C1 segment of cervical spinal cord (tissue), 14 donors: ENCODE measurements around the gene PRKCE.

ENCODE experiments used
- DNase-seq, 14 donors: peaks; one replicate each; lab custom pipeline; 2025; lab: John Stamatoyannopoulos, UW

Gene PRKCE

GRCh38 chr2:45806563-45807358 is 155.3 kb downstream of the PRKCE start:
- DNase-seq = no peak

GRCh38 chr2:45808294-45808800 is 156.9 kb downstream of the PRKCE start:
- DNase-seq = no peak

- no peak for DNase-seq
Measured at GRCh38 chr2:45809205-45809604, 157.7 kb downstream of the PRKCE start.

- no peak for DNase-seq
Measured at GRCh38 chr2:45812011-45812500, 160.6 kb downstream of the PRKCE start.

GRCh38 chr2:45813003-45813941 is 161.8 kb downstream of the PRKCE start:
- peak in 1 of 14 donors; percentile 28 for DNase-seq

DNA sequence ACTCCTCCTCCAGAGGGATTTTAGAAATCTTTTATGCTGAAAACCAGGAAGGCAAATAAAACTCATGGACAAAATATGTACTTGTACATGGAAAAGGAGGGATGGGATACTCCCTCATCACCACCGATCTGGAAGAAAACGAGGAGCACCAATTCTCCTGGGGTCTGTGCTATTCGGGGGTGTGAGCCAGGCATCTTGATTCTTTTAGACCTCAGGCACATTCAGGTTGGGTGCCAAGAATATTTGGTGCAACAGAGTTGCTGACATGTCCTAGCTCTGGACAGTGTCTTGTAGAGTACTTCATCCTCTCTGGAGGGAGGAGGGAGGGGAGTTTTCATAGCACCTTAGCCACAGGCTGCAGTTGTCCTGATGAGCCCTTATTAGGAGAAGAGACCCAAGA is 163.0 kb downstream of the PRKCE start:
- no peak for DNase-seq

DNA sequence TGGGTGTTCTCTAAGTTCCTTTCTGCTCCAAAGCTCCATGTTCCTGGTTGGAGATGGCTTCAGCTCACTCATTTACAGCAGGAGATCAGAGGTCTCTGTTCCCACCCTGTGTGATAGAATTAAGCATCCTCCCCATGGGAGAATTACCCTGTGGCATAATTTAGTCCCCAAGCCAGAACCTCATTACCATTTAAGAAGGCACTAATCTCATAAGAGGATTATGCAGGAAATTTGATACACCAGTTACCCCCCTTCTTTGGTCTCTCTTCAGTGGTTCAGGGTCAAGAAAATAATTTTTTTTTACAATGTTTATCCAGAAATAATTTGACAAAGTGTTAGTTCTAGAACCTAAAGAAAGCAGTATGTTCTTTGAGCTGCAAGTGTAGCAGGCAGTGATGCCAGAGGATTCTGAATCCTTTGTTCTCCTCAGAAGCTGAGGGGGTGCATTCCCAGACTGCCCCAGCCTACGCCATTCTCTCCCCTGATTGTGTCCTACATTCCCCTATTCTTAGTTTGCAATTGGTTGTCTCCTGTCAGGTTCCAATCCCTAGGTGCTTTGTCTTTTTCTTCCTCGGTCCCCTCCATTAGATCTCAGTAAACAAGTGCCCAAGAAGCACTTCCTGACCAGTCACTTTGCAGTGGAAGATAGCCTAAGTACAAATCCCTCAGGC is 163.6 kb downstream of the PRKCE start:
- no peak for DNase-seq

GRCh38 chr2:45816272-45816671 is 164.8 kb downstream of the PRKCE start:
- no peak for DNase-seq

- no peak for DNase-seq
Measured at GRCh38 chr2:45818591-45818990, 167.1 kb downstream of the PRKCE start.

DNA sequence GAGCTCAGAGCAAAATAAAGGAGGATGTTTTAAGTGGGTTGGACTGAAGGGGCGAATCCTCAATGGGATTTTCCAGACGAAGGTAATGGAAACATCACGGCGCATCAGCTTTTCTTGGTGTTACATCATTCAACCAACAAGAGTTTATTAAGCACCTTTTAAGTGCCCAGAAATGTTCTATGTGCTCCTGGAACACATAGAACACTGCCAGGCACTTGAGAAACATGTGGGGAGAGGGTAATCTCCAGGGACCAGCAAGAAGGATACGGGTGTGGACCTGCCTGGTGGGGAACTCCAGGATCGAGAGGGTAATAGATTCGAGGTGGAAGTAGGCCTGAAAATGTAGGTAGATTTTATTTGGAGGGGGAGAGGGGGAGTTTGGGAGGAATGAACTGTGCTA is 168.6 kb downstream of the PRKCE start:
- no peak for DNase-seq

DNA sequence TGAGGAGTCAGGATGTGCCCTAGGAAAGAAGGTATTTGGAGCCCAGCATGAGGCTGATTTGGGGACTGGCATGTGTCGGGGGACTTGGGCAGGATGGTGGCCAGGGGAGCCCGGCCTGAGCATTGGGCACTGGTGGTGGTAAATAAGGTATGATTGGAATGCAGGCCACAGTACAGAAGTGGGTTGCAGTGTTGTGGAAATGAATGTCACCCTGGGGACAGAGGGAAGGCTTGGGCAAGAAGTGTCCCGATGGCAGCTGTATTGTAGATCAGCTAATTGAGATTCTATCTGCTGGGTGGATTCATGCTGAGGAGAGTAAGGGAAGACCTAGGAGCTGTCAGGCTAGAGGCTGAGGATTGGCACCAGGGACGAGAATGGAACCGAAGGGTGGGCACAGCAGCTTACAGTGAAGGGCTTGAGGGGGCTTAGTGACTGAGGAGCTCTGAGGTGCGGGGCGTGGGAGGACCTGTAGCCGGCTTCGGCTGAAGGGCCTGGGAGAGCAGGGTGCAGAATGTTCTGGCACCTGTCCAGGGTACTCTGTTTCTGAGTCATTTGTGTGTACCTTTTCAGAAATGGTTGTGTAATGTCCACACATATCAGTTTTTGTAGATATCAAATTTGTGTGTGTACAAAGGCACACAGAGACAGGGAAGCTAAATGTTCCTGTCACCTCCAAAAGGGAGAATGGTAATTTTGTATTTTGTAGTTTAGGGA is 170.2 kb downstream of the PRKCE start:
- DNase-seq = peak in 1 of 14 donors; percentile 37

GRCh38 chr2:45822272-45822630 is 170.8 kb downstream of the PRKCE start:
- no peak for DNase-seq

DNA sequence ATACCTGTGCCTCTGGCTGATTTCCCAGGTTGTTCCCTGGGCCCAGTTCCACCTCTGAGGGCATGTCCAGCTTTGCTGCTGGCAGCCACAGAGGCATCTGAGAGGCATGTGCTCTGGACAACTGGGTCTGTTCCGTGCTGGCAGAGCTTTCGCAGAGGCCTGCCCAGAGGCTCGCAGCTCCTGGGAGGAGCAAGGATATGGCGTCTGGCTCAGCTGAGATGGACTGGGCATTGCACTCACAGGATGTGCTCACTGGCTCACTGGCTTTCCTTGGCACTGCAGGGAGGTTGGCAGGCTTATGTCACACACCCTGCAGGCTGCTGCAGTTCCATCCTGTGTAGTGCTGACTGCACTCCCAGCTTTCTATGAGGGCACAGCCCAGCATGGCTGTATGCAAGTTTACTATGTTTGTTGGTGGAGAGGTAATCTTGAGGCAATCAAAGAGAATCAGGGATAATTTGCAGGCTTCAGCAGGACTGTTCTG is 172.3 kb downstream of the PRKCE start:
- DNase-seq = peak in 12 of 14 donors; percentile 16 to 99 (median 72)

- no peak for DNase-seq
Measured at GRCh38 chr2:45825001-45825651, 173.7 kb downstream of the PRKCE start.

DNA sequence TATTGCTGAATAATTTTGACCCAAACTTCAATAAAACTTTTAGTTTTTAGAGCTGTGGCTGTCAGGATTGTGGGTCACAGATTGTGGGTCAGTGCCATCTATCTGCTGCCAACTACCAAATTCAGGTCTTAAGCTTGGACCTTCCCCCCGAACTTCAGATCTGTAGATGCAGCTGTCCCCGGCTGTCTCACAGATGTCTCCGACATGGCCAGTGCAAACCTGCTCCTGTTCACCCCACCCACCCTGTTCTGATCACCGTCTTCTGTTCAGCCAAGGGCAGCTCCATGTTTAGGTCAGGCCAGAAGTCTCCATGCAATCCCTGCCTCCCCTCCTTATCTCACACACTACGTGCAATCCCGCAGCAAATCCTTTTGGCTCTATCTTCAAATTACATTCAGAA is 175.0 kb downstream of the PRKCE start:
- DNase-seq = no peak

DNA sequence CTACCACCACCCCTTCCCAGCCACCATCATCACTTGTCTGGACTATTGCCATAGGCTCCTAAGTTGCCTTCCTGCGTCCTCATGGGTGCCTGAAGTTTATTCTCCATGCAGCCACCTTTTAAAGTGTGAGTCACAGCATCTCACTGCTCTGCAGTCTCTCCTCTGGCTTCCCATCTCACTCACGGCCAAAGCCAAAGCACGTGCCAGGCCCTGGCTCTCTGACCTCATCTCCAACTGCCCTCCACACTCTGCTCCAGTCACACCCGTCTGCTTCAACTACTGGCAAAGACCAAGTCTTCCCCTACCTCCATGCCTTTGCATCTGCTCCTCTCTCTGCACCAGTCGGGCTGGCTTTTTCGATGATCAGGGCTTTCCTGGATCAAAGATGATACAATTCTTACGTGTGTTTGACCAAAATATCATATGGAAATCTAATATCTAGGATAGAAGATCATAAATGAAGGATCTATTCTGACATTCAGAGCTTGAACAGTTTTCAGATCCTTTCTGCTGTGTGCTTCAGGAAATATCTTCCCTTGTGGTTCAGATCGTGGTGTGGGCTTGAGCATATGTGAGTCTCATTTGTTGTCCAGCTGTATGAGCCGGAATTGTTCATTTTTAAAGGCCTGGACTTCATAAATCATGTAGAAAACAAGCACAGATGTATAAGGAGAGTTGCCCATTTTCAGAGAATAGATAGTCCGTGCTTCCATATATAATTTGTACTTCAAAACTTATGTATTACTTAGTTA is 175.6 kb downstream of the PRKCE start:
- DNase-seq = peak in 2 of 14 donors; percentile 21 to 46

DNA sequence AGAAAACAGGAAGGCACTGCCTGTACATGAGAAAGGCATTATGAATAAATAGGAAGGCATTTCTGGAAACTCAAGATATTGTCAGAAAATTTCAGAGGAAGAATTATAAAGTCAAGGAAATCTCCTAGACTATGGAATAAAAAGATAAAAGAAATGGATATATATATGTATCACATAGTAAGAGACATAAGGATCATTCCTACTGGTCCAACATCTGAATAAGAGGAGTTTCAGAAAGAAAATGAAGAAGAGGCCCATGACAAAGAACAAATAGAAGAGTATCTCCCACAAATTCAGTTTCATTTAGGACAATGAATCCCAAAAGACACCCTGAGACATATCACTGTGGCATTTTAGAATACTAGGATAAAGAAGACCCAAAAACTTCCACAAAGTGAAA is 178.8 kb downstream of the PRKCE start:
- DNase-seq = no peak

- no peak for DNase-seq
Measured at GRCh38 chr2:45833301-45833967, 182.0 kb downstream of the PRKCE start.

DNA sequence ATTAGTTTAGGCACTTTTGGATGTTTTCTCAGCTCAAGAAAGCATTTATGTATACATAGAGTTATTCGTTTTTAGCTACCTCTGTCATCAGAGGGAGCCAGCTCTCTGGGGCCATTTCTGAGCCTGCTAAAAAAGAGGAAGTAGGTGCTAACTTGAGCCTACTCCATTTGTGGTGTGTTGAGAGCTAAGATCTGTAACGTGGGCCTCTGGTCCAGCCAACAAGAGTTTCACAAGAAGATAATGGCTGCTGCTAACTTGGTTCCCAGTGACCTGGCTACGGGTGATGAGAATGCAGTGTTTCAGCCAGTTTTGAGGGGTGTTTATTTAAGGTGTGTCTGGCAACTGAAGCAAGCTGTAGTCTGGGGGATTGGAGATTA is 182.5 kb downstream of the PRKCE start:
- DNase-seq = no peak
